ENCODE data around the gene NTRK3.

Gene NTRK3

DNA sequence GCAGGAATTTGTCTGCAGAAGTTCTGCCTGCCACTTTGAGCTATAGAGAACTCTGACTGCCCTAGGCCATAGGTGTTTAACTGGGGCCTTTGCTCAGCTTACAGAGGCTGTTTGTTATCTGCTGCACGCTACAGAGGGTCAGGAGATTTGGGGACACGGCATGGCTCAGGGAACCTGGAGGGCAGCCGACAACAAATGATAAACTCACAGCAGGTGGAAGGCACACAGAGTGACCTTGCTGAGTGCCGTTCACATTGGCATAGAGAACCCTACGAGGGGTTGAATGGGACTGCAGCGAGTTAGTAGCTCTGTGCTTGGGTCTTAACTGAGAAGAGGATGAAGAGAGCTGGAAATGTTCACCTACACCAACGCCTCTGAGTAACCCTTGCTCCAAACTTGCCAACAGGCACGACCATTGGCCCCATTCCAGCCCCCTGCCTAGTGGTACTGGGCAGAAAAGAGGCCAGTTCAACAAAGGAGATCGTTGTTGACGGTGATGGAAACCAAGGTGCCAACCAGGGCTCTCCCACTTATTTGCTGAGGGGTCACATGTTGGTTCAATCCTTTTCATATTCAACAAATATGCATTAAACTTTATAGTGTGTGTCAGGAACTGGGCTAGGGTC lies 301.1 kb downstream of the NTRK3 start:
- no peak overlapping the region for H3K4me3 ChIP-seq (ENCODE audit: control insufficient read depth, low read depth, low read length)
- DNase-seq (ENCODE audit: low read depth): no peak
- TF ChIP-seq, protein P1, sequence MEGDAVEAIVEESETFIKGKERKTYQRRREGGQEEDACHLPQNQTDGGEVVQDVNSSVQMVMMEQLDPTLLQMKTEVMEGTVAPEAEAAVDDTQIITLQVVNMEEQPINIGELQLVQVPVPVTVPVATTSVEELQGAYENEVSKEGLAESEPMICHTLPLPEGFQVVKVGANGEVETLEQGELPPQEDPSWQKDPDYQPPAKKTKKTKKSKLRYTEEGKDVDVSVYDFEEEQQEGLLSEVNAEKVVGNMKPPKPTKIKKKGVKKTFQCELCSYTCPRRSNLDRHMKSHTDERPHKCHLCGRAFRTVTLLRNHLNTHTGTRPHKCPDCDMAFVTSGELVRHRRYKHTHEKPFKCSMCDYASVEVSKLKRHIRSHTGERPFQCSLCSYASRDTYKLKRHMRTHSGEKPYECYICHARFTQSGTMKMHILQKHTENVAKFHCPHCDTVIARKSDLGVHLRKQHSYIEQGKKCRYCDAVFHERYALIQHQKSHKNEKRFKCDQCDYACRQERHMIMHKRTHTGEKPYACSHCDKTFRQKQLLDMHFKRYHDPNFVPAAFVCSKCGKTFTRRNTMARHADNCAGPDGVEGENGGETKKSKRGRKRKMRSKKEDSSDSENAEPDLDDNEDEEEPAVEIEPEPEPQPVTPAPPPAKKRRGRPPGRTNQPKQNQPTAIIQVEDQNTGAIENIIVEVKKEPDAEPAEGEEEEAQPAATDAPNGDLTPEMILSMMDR (conservative IDR thresholded peaks at IDR 0.05; ENCODE audit: control insufficient read depth, insufficient read depth, low read depth, low read length): no peak

- H3K4me3 ChIP-seq (ENCODE audit: control insufficient read depth, low read depth, low read length): no peak overlapping the region
- TF ChIP-seq, protein P1 (conservative IDR thresholded peaks at IDR 0.05; ENCODE audit: control insufficient read depth, insufficient read depth, low read depth, low read length): no peak
- DNase-seq (ENCODE audit: low read depth): no peak
Measured at GRCh38 chr15:87954793-87955192, 301.7 kb downstream of the NTRK3 start.

DNA sequence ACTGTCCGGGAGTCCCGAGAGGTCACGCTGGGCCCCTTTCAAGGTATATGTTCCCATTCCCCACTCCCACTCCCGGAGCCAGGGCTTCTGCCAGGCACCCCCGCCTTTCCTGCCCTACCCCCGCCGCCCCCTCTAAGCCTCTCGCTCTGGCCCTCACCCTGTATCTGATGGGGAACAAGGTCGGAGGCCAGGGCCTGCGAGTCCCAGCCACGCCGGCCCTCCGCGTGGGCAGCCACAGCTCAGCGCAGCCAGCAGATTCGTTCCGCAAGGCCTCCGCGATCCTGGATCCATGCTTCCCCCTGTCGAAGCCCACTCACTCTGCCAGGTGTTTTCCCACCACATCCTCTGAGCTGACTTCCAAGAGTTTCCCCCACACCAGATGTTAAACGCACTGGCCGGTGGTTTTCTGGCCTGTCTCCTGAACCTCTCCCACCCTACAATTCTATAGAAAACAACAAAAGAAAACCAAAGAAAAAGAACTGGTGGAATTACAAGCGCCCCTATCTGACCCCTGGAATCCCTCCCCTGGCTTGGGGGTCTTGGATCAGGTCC lies 303.7 kb downstream of the NTRK3 start:
- TF ChIP-seq, protein P1 (conservative IDR thresholded peaks at IDR 0.05; ENCODE audit: control insufficient read depth, insufficient read depth, low read depth, low read length): no peak
- H3K4me3 ChIP-seq (ENCODE audit: control insufficient read depth, low read depth, low read length): no peak overlapping the region
- DNase-seq (ENCODE audit: low read depth): no peak

DNA sequence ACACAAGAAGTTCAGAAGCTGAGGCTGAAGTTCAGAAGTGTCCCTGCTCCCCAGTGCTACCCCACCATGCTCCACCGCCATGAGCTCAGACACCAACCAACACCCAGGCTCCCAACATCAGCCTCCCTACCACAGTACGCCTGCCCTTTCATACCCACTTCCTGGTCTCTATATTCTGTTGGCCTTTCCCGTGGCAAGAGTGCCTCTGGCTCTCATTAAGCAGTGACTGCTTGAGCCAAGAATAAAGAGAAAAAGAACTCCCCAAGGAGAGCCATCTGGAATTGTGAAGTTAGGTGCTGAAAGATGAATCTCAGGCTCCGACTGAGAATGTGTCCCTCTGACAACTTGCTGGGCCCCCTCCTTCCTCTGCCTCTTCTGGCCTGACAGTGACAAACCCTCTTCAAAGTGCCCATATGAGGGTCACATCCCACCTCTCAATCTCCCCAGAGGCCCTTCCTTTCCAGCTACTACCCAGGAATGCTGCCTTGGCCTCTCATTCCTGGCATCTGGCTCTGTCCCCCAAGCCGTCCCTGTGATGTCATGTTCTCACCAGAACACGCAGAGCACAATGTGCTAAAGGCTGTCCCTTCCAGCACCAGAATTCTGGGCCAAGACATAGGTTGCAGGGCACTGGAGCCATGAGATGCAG lies 306.8 kb downstream of the NTRK3 start:
- TF ChIP-seq, protein P1 (conservative IDR thresholded peaks at IDR 0.05; ENCODE audit: control insufficient read depth, insufficient read depth, low read depth, low read length): no peak
- no peak overlapping the region for H3K4me3 ChIP-seq (ENCODE audit: control insufficient read depth, low read depth, low read length)
- no peak for DNase-seq (ENCODE audit: low read depth)

GRCh38 chr15:87949151-87949574 lies 307.4 kb downstream of the NTRK3 start:
- TF ChIP-seq, protein P1 (conservative IDR thresholded peaks at IDR 0.05; ENCODE audit: control insufficient read depth, insufficient read depth, low read depth, low read length): no peak
- no peak for DNase-seq (ENCODE audit: low read depth)

GRCh38 chr15:87947560-87947959 lies 309.0 kb downstream of the NTRK3 start:
- no peak overlapping the region for H3K4me3 ChIP-seq (ENCODE audit: control insufficient read depth, low read depth, low read length)
- TF ChIP-seq, protein P1 (conservative IDR thresholded peaks at IDR 0.05; ENCODE audit: control insufficient read depth, insufficient read depth, low read depth, low read length): no peak
- no peak for DNase-seq (ENCODE audit: low read depth)

More at GRCh38 chr15:87949151-87949574, 307.4 kb downstream of the NTRK3 start:
- no peak overlapping the region for H3K4me3 ChIP-seq (ENCODE audit: control insufficient read depth, low read depth, low read length)

All from fibroblast of mammary gland (primary cell).